Hematopoietic multipotent progenitor cell treated with erythropoietin and hydrocortisone succinate and interleukin-3 and kit ligand, for 8 days (in vitro differentiated cells): ENCODE measurements around the gene ANO6.
A peak's percentile ranks its signal among the peaks of the same experiment; 100 is the strongest.

Source experiments
- DNase-seq: peaks from one replicate; pipeline ENCODE4 v3.0.0-alpha.2; 2015

ANO6 gene

DNA sequence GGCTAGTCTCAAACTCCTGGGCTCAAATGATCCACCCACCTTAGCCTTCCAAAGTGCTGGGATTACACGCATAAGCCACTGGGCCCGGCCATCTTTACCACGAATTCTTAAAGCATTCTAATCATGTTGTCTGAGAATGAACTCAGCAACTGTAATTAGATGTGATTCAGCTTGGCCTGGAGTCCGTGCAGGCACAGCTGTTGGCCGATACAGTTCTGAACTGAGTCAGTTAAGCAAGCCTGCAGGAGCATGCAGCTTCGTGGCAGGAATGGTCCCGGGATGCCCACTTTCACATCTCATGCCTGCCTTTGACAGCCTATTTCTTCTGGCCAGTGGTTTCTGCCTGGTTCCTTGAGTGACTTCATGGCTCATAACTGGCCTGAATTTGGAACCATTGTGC, 194.1 kb downstream of the ANO6 start:
- DNase-seq, result no peak

GRCh38 chr12:45411626-45412025, 195.7 kb downstream of the ANO6 start:
- DNase-seq, result no peak

GRCh38 chr12:45415393-45415817, 199.5 kb downstream of the ANO6 start:
- DNase-seq, result no peak

- DNase-seq, result no peak
Observed at GRCh38 chr12:45416126-45416525, 200.2 kb downstream of the ANO6 start.

DNA sequence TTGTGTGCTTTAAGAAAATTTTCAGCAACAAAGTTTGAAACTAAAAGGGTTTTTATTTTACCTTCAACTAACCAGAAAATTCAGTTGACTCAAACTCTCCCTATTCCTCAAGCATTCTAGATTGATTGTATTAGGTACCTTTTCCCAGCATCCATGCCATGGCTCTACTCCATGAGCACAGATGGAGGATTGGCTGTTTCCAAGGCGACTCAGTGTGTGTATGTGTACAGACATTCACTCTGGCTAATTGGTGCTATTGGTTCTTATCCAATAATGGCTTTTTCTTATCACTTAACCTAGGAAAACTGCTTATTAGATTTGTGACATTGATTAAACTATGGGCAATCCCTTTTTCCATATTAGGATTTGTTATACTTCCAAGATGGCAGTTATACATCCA, 202.6 kb downstream of the ANO6 start:
- DNase-seq, result no peak

GRCh38 chr12:45419317-45419814, 203.5 kb downstream of the ANO6 start:
- no peak for DNase-seq

- no peak for DNase-seq
Observed at GRCh38 chr12:45421736-45422135, 205.8 kb downstream of the ANO6 start.

GRCh38 chr12:45423931-45424330, 208.0 kb downstream of the ANO6 start:
- DNase-seq, result no peak

- DNase-seq, result no peak
Observed at GRCh38 chr12:45425426-45425825, 209.5 kb downstream of the ANO6 start.

GRCh38 chr12:45426294-45426693, 210.4 kb downstream of the ANO6 start:
- no peak for DNase-seq

DNA sequence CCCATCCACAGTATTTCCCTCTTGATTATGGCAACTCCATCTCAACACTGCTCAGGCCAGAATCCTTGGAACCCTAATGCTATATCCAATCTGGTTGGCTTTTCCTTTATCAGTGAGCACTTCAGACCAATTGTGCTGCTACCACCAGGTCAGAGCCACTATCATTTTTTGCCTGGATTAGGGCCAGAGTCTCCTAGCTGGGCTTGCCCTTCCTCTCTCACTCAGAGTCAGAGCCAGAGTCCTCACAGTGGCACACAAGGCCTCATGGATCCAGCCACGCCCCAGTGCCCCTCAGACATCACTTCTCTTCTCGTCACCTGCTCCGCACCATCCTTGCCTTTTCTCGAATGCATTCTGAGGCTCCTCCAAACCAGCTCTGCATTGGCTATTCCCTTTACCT, 211.1 kb downstream of the ANO6 start:
- DNase-seq, result no peak

- DNase-seq, result peak; percentile 3
Observed at GRCh38 chr12:45429831-45430230, 213.9 kb downstream of the ANO6 start.

DNA sequence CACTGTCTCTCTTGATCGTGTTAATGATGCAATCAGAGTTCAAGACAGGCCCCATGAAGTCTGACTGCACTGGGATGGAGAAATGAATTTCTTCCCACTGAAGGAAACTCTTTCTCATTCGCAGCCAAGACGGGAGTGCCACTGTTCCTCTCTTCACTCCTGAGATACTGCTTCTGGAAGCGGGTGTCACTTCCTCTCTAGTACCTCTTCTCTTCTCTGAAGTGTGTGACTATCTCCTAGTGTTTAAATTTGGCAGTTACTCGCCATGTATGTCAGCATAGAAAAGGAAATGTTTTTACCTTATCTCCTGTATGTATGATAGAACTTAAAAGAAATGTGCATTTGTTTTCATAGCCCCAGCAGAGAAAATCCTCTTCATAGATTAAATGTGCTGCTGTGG, 215.2 kb downstream of the ANO6 start:
- no peak for DNase-seq

DNA sequence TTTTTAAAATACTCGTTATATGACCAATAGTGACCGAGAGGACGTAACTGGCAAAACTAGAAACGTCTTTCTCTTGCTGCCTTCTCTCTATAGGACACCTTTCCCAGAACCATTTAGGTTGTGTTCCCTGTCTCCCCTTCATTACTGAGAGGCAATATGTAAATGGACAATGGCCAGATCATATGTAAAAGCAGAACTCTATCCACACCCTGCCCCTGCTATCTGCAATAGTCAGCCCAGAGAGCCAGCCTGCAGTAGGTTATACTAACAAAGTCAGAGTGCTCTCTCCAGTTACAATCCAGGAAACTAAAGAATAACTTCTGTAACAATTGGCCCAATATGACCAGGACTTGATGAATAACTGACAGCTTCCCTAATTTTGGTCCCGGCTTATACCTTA, 216.8 kb downstream of the ANO6 start:
- DNase-seq, result no peak

GRCh38 chr12:45433441-45433868, 217.6 kb downstream of the ANO6 start:
- no peak for DNase-seq

DNA sequence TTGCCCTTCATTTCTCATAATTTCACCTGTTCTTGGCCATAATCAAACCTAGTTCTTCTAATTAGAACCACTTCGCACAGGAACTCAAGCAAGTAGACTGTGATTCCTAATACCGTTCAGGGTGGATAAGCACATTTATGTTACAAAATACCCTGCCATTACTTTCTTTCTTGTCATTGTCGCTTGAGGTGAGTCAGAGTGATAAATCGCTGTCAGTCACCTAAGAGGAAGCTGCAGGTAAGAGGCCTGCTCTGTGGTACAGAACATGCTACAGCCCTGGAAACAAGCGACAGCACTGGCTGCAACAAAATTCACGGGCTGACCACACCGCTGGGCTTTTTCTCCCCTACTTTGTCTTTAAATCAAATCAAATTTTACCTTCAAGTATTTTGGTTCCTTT, 218.2 kb downstream of the ANO6 start:
- DNase-seq, result no peak

DNA sequence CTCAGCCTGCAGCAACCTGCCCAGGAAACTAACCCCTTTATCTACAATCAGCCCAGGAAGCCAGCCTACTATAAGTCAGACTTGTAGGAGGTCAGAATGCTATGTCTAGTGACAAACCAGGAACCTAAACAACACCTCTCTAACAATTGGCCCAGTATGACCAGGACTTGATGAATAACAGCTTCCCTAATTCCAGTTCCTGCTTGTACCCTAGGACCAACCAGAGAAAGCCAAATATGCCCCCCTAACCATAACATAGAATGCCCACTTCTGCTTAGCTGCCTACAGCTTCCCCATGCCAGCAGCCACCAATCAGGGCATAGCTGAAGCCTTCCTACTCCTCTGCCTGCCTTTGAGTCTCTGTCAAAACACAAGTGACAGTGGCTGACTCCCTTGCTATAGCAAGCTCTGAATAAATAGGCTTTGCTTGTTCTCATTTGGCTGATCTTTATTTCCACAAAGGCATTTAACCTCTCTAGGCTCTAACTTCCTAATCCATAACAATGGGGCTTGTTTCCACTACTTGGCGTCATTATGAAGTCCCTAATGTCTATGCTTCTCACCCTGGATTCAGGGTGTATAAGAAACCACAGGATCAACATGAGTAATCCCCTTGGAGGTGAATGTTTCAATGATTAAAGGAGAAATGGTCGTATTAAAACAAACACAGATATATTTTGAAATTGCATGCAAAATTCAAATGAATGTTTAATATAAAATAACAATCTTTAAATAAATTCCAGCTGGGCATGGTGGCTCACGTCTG, 220.2 kb downstream of the ANO6 start:
- no peak for DNase-seq

GRCh38 chr12:45439039-45439438, 223.1 kb downstream of the ANO6 start:
- no peak for DNase-seq

GRCh38 chr12:45446013-45446412, 230.1 kb downstream of the ANO6 start:
- no peak for DNase-seq

GRCh38 chr12:45458238-45458637, 242.3 kb downstream of the ANO6 start:
- no peak for DNase-seq

- no peak for DNase-seq
Observed at GRCh38 chr12:45458854-45459807, 243.2 kb downstream of the ANO6 start.

- no peak for DNase-seq
Observed at GRCh38 chr12:45462506-45462905, 246.6 kb downstream of the ANO6 start.

DNA sequence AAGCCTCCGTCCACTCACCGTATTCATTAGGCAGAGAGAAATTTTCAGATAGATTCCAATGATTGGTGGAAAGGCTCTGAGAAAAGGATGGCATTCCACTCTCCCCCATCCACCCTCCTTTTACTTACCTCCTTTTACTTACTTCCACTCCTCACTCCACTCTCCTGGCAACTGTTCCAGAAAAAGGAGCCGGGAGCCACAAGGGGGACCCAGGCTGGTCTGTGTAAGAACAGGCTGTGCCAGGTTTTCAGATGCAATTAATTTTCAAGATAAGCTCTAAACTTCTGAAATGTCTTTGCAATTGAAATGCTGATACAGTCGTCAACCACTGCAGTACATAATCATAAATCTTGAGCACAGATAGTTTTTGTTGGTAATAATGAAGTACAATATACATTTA, 248.8 kb downstream of the ANO6 start:
- DNase-seq, result no peak
